Esophagus (tissue), 2 donors: Measurements from ENCODE around the gene P2RY6. TPM values are rescaled to one million over a fixed set of nuclear protein-coding genes. Genes with fewer than 3 reads are reported as not detected.
"Not testable (repeated sequence)": the region's sequence is repeated elsewhere in the genome, so short reads cannot be mapped to it uniquely, and the experiment has no call there.

Experiments
- H3K27ac ChIP-seq, 2 donors: one replicate each; pipeline ENCODE4 v1.5.1; 2013; ENCODE audit warnings: low read depth in 2 of 2, mild to moderate bottlenecking in 2 of 2, inconsistent platforms in 1 of 2, low read length in 1 of 2, moderate library complexity in 1 of 2
- H3K27me3 ChIP-seq, 2 donors: one replicate each; pipeline ENCODE4 v1.6.1; 2013; ENCODE audit warnings: low read length in 2 of 2, control low read depth in 1 of 2, mild to moderate bottlenecking in 1 of 2; ENCODE audit not compliant: insufficient read depth in 2 of 2, control insufficient read depth in 1 of 2
- H3K36me3 ChIP-seq, 2 donors: one replicate each; pipeline ENCODE4 v1.6.1; 2013; ENCODE audit warnings: low read length in 1 of 2; ENCODE audit not compliant: control insufficient read depth in 2 of 2, insufficient read depth in 2 of 2
- H3K4me1 ChIP-seq, 2 donors: one replicate each; pipeline ENCODE4 v1.6.1; 2013; ENCODE audit warnings: low read length in 1 of 2; ENCODE audit not compliant: control insufficient read depth in 2 of 2, insufficient read depth in 2 of 2
- H3K4me3 ChIP-seq, 2 donors: one replicate each; pipeline ENCODE4 v1.5.1; 2013; ENCODE audit warnings: low read length in 2 of 2, mild to moderate bottlenecking in 2 of 2, low read depth in 1 of 2, moderate library complexity in 1 of 2
- H3K9me3 ChIP-seq, 2 donors: one replicate each; pipeline ENCODE4 v1.6.1; 2013; ENCODE audit warnings: mild to moderate bottlenecking in 2 of 2, low read depth in 1 of 2, low read length in 1 of 2, moderate library complexity in 1 of 2; ENCODE audit not compliant: control insufficient read depth in 2 of 2, insufficient read depth in 1 of 2
- WGBS, 2 donors: extraction: QIAGEN DNeasy Blood & Tissue Kit; methylation state at CpG; one replicate each; pipeline ENCODE4 v1.1.7; 2013; 5-methylcytosine and 5-hydroxymethylcytosine counted together
- polyA plus RNA-seq, 2 donors: library from polyadenylated mRNA; stranded (reverse); fragments of 200-250 nt; gene quantifications; one replicate each; pipeline ENCODE4 v1.2.3, GENCODE V29; 2013
- donor health status: healthy with polysubstance abuse.
- donor health status: Bipolar disorder and iron deficiency.

Gene P2RY6
- polyA plus RNA-seq, 2 donors, result 0.71 to 1.7 TPM

- WGBS, 2 donors, result 77 to 80% methylated on average over 16 of the region's 16 CpGs
These were observed 42.0 kb upstream of the P2RY6 start for GRCh38 chr11:73229896-73230875.

GRCh38 chr11:73230931-73231330 lies 41.2 kb upstream of the P2RY6 start:
- Histone ChIP-seq H3K4me3 (no peak overlapping the region), H3K9me3 (no peaks in the 10 kb centered on the region), H3K27ac (no peak overlapping the region), H3K27me3 (no peaks in the 10 kb centered on the region), H3K36me3 (peaks cover 0 to 36% of the 10 kb centered on the region in 2 donors), H3K4me1 (peaks cover 0 to 17% of the 10 kb centered on the region in 2 donors)
- WGBS, 2 donors, result 90 to 93% methylated on average over 6 to 7 of the region's 7 CpGs

More at GRCh38 chr11:73229896-73230875, 42.0 kb upstream of the P2RY6 start:
- Histone ChIP-seq H3K4me1 (peaks cover 0 to 20% of the 10 kb centered on the region in 2 donors), H3K27ac (no peak overlapping the region), H3K36me3 (peaks cover 0 to 33% of the 10 kb centered on the region in 2 donors), H3K9me3 (no peaks in the 10 kb centered on the region), H3K27me3 (no peaks in the 10 kb centered on the region), H3K4me3 (no peak overlapping the region)

GRCh38 chr11:73232487-73232886 lies 39.7 kb upstream of the P2RY6 start:
- not testable (repeated sequence) for H3K27me3 ChIP-seq, H3K4me3 ChIP-seq, H3K9me3 ChIP-seq, H3K27ac ChIP-seq
- 95 to 98% methylated on average over 7 of the region's 7 CpGs for WGBS, 2 donors
- H3K4me1 ChIP-seq, result peaks cover 0 to 11% of the 10 kb centered on the region in 2 donors
- H3K36me3 ChIP-seq, result peaks cover 0 to 36% of the 10 kb centered on the region in 2 donors

- no peak overlapping the region for H3K27ac ChIP-seq
- H3K36me3 ChIP-seq, result peaks cover 0 to 41% of the 10 kb centered on the region in 2 donors
- no peak overlapping the region for H3K4me3 ChIP-seq
- peaks cover 0 to 7% of the 10 kb centered on the region in 2 donors for H3K4me1 ChIP-seq
- no peaks in the 10 kb centered on the region for H3K27me3 ChIP-seq
- no peaks in the 10 kb centered on the region for H3K9me3 ChIP-seq
These were observed 38.9 kb upstream of the P2RY6 start for GRCh38 chr11:73233211-73233610.

GRCh38 chr11:73233692-73234470 lies 38.3 kb upstream of the P2RY6 start:
- no peaks in the 10 kb centered on the region for H3K9me3 ChIP-seq
- no peaks in the 10 kb centered on the region for H3K27me3 ChIP-seq
- 87 to 90% methylated on average over 23 of the region's 23 CpGs for WGBS, 2 donors
- H3K36me3 ChIP-seq, result peaks cover 0 to 42% of the 10 kb centered on the region in 2 donors
- H3K4me3 ChIP-seq, result no peak overlapping the region
- peaks cover 0 to 7% of the 10 kb centered on the region in 2 donors for H3K4me1 ChIP-seq
- H3K27ac ChIP-seq, result no peak overlapping the region

- Histone ChIP-seq H3K36me3 (peaks cover 0 to 40% of the 10 kb centered on the region in 2 donors), H3K27me3 (no peaks in the 10 kb centered on the region), H3K9me3 (no peaks in the 10 kb centered on the region), H3K4me3 (no peak overlapping the region), H3K27ac (no peak overlapping the region), H3K4me1 (peaks cover 0 to 9% of the 10 kb centered on the region in 2 donors)
- WGBS, 2 donors, result 95% methylated on average over 56 of the region's 56 CpGs
These were observed 37.5 kb upstream of the P2RY6 start for GRCh38 chr11:73234471-73235181.

- H3K4me3 ChIP-seq, result no peak overlapping the region
- no peaks in the 10 kb centered on the region for H3K27me3 ChIP-seq
- 90 to 91% methylated on average over 8 of the region's 8 CpGs for WGBS, 2 donors
- no peaks in the 10 kb centered on the region for H3K9me3 ChIP-seq
- no peak overlapping the region for H3K27ac ChIP-seq
- peaks cover 0 to 15% of the 10 kb centered on the region in 2 donors for H3K4me1 ChIP-seq
- peaks cover 0 to 44% of the 10 kb centered on the region in 2 donors for H3K36me3 ChIP-seq
These were observed 36.8 kb upstream of the P2RY6 start for GRCh38 chr11:73235236-73235786.

GRCh38 chr11:73236205-73236765 lies 35.9 kb upstream of the P2RY6 start:
- Histone ChIP-seq H3K4me3 (no peak overlapping the region), H3K27me3 (no peaks in the 10 kb centered on the region), H3K9me3 (no peaks in the 10 kb centered on the region), H3K36me3 (peaks cover 0 to 41% of the 10 kb centered on the region in 2 donors), H3K27ac (no peak overlapping the region), H3K4me1 (peaks cover 2 to 15% of the 10 kb centered on the region in 2 donors)
- WGBS, 2 donors, result 55 to 75% methylated on average over 4 of the region's 4 CpGs
